GM23338 (cell line): ENCODE measurements around the gene STX16. TPM values are rescaled to one million over a fixed set of nuclear protein-coding genes. Genes with fewer than 3 reads are reported as not detected.

ENCODE experiments used
- REST ChIP-seq: IDR thresholded peaks from one replicate; pipeline ENCODE4 v1.6.1; 2018; ENCODE audit warnings: antibody characterized with exemption; ENCODE audit not compliant: unreplicated experiment
- ZNF462 ChIP-seq: fragments of 250-450 bp; sonication (Bioruptor Pico); IDR thresholded peaks from 2 replicates; pipeline ENCODE4 v1.5.0; 2020; ENCODE audit warnings: mild to moderate bottlenecking, moderate library complexity
- polyA plus RNA-seq: library from polyadenylated mRNA; unstranded; fragments of >200 nt; fragmentation: Nextera tagmentation; extraction: Ambion mirVana; gene quantifications from 2 replicates; pipeline ENCODE4 v1.2.1, GENCODE V29; 2016
- total RNA-seq: library from RNA; depleted of rRNA; stranded (reverse); fragments of >200 nt; shearing (Covaris generic); gene quantifications from 2 replicates; pipeline ENCODE4 v1.2.3, GENCODE V29; 2014

The STX16 gene
- total and polyA plus RNA-seq, 2 experiments from 2014 or later, result 31.2 to 70.5 TPM

GRCh38 chr20:58622671-58623578 lies 28.2 kb upstream of the STX16 start (continued):
- TF ChIP-seq ZNF462 (CRISPR knock-in tag) (no peak), REST (no peak)
